Measurements from ENCODE around the gene NDUFAF3. TPM values are rescaled to one million over a fixed set of nuclear protein-coding genes. Genes with fewer than 3 reads are reported as not detected.

The NDUFAF3 gene
- total RNA-seq, 2 experiments from 2014 or later = 124 to 309 TPM

- POLR2A ChIA-PET = no interaction called here
- Histone ChIP-seq H3K79me2 (ENCODE audit: insufficient read depth, low read depth, low read length) (no peaks in the 10 kb centered on the region; the same call in 1 of the 2 replicates), H4K20me1 (ENCODE audit: insufficient read depth, low read length) (no peaks in the 10 kb centered on the region), H3K9me2 (ENCODE audit: insufficient read depth, low read length) (no peaks in the 10 kb centered on the region), H3K4me2 (ENCODE audit: low read length) (no peak overlapping the region), H3K4me1 (ENCODE audit: insufficient read depth, low read length, poor library complexity, severe bottlenecking) (peaks cover 16% of the 10 kb centered on the region), H3K9me3 (ENCODE audit: low read length) (no peaks in the 10 kb centered on the region), H3K36me3 (ENCODE audit: insufficient read depth, low read length) (peaks cover 51% of the 10 kb centered on the region), H3K27ac (ENCODE audit: low read depth, low read length, poor library complexity, severe bottlenecking) (no peak overlapping the region), H2AFZ (ENCODE audit: low read length) (no peak overlapping the region), H3K4me3 (ENCODE audit: low read depth, low read length, poor library complexity, severe bottlenecking) (no peak overlapping the region)
- TF ChIP-seq EZH2phosphoT487 (IDR thresholded peaks at IDR 0.05; ENCODE audit: borderline replicate concordance, low read depth, low read length) (no peak), CTCF (conservative IDR thresholded peaks at IDR 0.05; ENCODE audit: low read length) (no peak)
- DNase-seq (ENCODE audit: low spot score) = no peak
- no TSS peak for BruUV-seq (replicated peaks)
- CTCF ChIA-PET (ENCODE audit: unreplicated experiment) = no interaction called here
- intact Hi-C loops (cut with micrococcal nuclease; ENCODE audit: unreplicated experiment) = no loop called here
Observed at GRCh38 chr3:48985831-48986376, 36.0 kb upstream of the NDUFAF3 start.

GRCh38 chr3:48989126-48989795 lies 32.7 kb upstream of the NDUFAF3 start:
- Histone ChIP-seq H3K9me3 (ENCODE audit: low read length) (no peaks in the 10 kb centered on the region), H4K20me1 (ENCODE audit: insufficient read depth, low read length) (no peaks in the 10 kb centered on the region), H3K4me2 (ENCODE audit: low read length) (peak overlapping the region; percentile 97), H3K4me1 (ENCODE audit: insufficient read depth, low read length, poor library complexity, severe bottlenecking) (peaks cover 27% of the 10 kb centered on the region), H3K4me3 (ENCODE audit: low read depth, low read length, poor library complexity, severe bottlenecking) (peak overlapping the region; percentile 84), H3K27ac (ENCODE audit: low read depth, low read length, poor library complexity, severe bottlenecking) (peak overlapping the region; percentile 46), H3K79me2 (ENCODE audit: insufficient read depth, low read depth, low read length) (no peaks in the 10 kb centered on the region; the same call in 1 of the 2 replicates), H3K9me2 (ENCODE audit: insufficient read depth, low read length) (no peaks in the 10 kb centered on the region), H2AFZ (ENCODE audit: low read length) (peak overlapping the region; percentile 83), H3K36me3 (ENCODE audit: insufficient read depth, low read length) (peaks cover 17% of the 10 kb centered on the region; the same call in 1 of the 2 replicates)
- no peak for TF ChIP-seq CTCF (conservative IDR thresholded peaks at IDR 0.05; ENCODE audit: low read length)
- no peak for TF ChIP-seq EZH2phosphoT487 (IDR thresholded peaks at IDR 0.05; ENCODE audit: borderline replicate concordance, low read depth, low read length)
- POLR2A ChIA-PET = interaction anchor here (0.6 to 2.9 kb wide), 6 partner anchors 18 to 40 kb away, joined by 3 to 15 read pairs (median 6); partner anchors contain the start of genes NDUFAF3 and WDR6
- BruUV-seq (replicated peaks) = TSS peak; percentile 56
- CTCF ChIA-PET (ENCODE audit: unreplicated experiment) = interaction anchor here (0.6 to 1.4 kb wide), 3 partner anchors 18 to 357 kb away, joined by 3 to 7 read pairs (median 3); partner anchors contain the start of gene WDR6
- peak; percentile 24 for DNase-seq (ENCODE audit: low spot score)
- intact Hi-C loops (cut with micrococcal nuclease; ENCODE audit: unreplicated experiment) = loop anchor here (2.0 kb wide), 1 partner anchor 32 kb away; no protein-coding TSS in a partner anchor
